KOPT-K1 (cell line): Measurements from ENCODE around the gene KRT13.

ENCODE experiments used
- H3K27ac ChIP-seq: fragments of 200-600 bp; sonication (generic); 2 replicates; pipeline ENCODE4 v1.5.1; 2016; ENCODE audit warnings: antibody characterized with exemption, mild to moderate bottlenecking, low read depth, low read length; ENCODE audit not compliant: poor library complexity, severe bottlenecking
- H3K36me3 ChIP-seq: fragments of 200-600 bp; sonication (generic); 2 replicates; pipeline ENCODE4 v1.5.1; 2017; ENCODE audit warnings: antibody characterized with exemption, mild to moderate bottlenecking, low read length, moderate library complexity; ENCODE audit not compliant: insufficient read depth
- H3K9me3 ChIP-seq: fragments of 200-600 bp; sonication (generic); 2 replicates; pipeline ENCODE4 v1.5.1; 2017; ENCODE audit warnings: antibody characterized with exemption, low read length, mild to moderate bottlenecking; ENCODE audit not compliant: insufficient read depth, poor library complexity, severe bottlenecking

The KRT13 gene

GRCh38 chr17:41542357-41542756, 36.9 kb upstream of the KRT13 start:
- H3K36me3 ChIP-seq = no peaks in the 10 kb centered on the region
- no peaks in the 10 kb centered on the region for H3K9me3 ChIP-seq
- H3K27ac ChIP-seq = no peak overlapping the region

- no peaks in the 10 kb centered on the region for H3K9me3 ChIP-seq
- H3K27ac ChIP-seq = no peak overlapping the region
- no peaks in the 10 kb centered on the region for H3K36me3 ChIP-seq
These were observed 35.7 kb upstream of the KRT13 start for GRCh38 chr17:41540921-41541625.

DNA sequence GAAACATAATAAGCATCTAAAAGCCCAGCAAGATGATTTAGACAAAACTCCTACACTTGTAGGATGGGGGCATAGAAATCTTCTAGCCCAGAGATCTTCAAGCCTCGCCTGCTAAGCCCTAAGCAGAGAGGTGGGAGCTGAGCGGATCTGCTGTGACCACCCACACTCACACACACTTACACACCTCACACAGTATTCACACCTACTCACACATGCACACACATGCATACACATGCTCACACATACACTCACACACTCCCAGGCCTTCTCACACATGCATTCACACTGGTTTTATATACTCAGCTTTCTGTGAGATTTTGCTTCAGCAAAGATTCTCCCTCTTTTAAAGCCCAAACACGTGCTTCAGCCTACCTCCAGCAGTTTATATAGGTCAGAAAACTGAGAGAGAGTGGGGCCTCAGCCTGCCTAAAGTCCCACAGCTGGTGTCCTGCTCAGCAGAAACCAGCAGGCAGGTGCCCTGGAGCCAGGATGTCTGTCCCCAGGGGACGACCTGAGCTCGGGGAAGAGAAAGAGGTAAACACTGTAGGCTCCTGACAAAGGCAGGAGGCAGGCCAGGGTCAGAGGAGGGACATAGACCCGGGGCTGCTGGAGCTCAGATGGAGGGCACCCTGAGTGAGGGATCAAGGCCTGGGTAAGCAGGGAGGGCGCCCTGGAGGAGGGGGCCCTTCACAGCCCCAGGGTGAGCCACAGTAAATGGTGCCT, 34.7 kb upstream of the KRT13 start:
- Histone ChIP-seq H3K36me3 (no peaks in the 10 kb centered on the region), H3K27ac (no peak overlapping the region), H3K9me3 (no peaks in the 10 kb centered on the region)

DNA sequence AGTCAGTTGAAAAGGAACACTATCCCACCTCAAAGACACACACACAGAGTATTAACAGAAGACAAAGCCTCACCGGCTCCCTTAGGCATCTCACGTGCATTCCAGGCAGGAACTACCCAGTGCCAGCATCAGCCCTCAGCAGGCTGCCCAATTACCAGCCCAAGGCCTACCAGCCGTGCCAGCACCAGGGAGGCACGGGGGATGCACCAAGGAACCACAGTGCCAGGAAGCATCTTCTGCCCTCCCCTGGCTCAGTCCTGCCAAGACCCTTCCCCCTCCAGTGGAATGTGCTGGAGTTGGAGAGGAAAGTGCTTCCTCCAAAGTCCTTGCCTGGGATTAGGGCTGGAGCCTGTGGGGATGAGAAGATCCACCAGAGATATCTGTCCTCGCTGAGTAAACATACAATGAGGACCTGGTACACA, 33.7 kb upstream of the KRT13 start:
- Histone ChIP-seq H3K9me3 (no peaks in the 10 kb centered on the region), H3K36me3 (no peaks in the 10 kb centered on the region), H3K27ac (no peak overlapping the region)

DNA sequence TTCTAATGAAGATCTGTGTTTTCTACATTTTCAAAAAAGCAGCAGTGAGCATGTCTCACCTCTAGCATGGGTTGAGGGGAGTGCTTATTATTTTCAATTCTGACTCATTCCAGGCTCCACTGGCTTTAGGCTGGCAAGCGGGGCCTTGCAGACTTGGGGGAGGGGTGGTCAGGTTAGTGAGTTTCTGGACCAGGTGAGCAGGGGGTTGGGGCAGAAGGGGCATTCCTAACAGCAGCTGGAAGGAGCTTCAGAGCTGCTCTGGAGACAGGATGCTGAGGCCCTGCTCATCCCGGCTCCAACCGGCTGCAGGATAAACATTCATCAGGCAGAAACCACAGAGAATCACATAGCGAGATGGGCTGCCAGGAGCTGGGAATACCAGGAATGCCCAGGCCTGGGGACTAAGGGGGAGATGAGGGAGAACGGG, 33.2 kb upstream of the KRT13 start:
- Histone ChIP-seq H3K36me3 (no peaks in the 10 kb centered on the region), H3K9me3 (no peaks in the 10 kb centered on the region), H3K27ac (no peak overlapping the region)

GRCh38 chr17:41537990-41538389, 32.6 kb upstream of the KRT13 start:
- no peaks in the 10 kb centered on the region for H3K9me3 ChIP-seq
- H3K36me3 ChIP-seq = no peaks in the 10 kb centered on the region
- H3K27ac ChIP-seq = no peak overlapping the region

DNA sequence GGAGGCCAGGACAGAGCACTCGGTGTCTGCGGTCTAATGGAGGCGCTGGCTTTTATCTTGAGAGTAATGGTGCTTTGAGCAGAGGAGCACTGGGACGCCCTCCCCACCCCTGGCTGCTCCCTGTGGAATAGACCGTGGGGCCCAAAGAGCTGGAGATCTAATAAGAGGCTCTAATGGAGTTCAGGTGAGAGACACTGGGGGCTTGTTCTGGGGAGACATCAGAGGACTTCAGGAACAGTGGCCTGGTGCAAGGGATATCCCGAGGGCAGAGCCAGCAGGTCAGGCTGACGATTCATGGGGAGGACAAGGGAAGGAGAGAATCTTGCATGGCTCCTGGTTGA, 32.2 kb upstream of the KRT13 start:
- Histone ChIP-seq H3K36me3 (no peaks in the 10 kb centered on the region), H3K27ac (no peak overlapping the region), H3K9me3 (no peaks in the 10 kb centered on the region)

DNA sequence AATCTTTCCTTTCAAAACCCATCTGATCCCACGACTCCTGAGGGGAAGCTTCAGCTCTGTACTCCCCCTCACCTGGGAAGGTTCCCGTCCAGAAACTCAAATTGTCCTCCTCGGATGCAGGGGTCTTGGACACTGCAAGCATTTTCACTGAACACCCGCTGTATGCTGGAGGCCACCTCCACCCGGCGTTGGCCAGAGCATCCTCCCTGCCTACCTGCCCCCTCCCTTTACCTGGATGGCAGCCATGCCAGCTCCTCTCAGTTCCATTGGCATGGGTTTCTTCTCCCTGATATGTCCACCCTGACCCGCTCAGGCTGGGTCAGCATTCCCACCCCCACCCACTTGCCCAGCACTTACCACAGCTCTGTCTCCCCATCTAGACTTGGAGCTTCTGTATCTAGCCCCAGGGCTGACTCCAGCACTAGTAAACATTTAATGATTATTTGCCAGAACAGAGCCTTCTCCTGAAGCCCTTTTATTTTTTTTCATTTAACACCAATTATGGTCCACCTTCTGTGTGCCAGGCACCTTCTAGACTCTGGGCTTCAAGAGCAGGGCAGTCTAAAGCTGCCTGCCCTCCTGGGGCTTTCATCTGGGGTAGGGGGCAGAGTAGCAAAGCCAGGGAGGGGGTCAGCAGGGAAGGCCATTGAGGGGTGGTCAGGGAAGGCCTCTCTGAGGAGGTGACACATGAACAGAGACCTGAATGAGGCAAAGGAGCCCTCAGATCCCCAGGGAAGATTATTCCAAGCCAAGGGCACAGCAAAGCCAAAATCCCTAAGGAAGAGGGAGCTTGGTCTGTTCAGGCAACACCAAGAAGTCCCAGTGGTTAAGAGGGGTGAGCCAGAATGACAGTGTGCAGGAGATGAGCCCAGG, 31.6 kb upstream of the KRT13 start:
- Histone ChIP-seq H3K27ac (no peak overlapping the region), H3K9me3 (no peaks in the 10 kb centered on the region), H3K36me3 (no peaks in the 10 kb centered on the region)

DNA sequence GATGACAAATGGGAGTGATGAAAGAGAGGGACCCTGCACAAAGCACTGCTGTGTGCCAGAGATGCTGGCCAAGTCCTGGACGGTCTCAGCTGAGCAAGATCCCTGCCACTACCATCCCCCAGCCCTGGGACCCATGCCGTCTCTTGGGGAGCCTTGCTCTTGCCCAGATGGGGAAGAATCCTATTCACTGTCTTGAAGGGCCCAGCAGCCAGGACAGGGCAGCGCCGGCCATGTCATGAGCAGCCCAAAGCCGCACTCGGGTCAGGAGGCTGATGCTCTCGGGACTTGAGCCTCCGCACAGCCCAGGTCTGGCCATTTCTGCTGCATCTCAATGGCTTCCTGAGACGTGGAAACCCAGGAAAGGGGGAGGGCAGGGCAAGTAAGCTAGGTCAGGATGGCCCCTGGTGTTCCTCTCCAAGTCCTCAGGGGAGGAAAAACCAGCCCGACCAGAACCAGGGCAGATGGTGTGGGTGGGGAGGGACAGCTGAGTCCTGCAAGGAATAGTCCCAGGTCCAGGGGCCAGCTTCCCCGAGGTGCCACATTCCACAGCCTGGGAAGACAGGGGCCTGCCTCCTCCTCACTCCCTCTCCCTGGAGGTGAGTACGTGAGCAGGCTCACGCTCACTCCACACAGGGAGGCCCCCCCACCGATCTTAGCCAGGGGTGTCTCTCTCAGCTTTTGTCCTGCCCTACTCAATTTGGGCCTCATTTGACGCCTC, 30.5 kb upstream of the KRT13 start:
- no peak overlapping the region for H3K27ac ChIP-seq

GRCh38 chr17:41534899-41535546, 29.6 kb upstream of the KRT13 start:
- H3K36me3 ChIP-seq = no peaks in the 10 kb centered on the region
- H3K9me3 ChIP-seq = no peaks in the 10 kb centered on the region
- H3K27ac ChIP-seq = no peak overlapping the region

More for the DNA sequence above, 30.5 kb upstream of the KRT13 start:
- Histone ChIP-seq H3K9me3 (no peaks in the 10 kb centered on the region), H3K36me3 (no peaks in the 10 kb centered on the region)

DNA sequence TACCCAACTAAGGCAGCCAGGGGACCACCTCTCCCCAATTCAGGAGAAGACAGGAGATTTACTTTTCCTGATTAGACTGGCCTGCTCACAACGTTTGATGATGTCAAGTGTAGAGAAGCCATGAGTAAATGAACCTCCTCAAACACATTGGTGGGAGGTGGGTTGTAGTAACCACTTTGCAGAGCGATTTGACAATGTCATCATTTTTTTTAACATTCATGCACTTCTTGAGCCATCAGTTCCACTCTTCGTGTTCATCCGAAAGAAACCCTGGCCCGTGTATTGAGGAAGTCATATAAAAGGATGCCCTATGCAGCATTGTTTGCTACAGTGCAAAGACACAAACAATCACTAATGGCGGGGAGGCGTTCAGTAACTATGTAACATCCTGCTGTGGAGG, 28.2 kb upstream of the KRT13 start:
- H3K9me3 ChIP-seq = no peaks in the 10 kb centered on the region
- no peaks in the 10 kb centered on the region for H3K36me3 ChIP-seq
- H3K27ac ChIP-seq = no peak overlapping the region

DNA sequence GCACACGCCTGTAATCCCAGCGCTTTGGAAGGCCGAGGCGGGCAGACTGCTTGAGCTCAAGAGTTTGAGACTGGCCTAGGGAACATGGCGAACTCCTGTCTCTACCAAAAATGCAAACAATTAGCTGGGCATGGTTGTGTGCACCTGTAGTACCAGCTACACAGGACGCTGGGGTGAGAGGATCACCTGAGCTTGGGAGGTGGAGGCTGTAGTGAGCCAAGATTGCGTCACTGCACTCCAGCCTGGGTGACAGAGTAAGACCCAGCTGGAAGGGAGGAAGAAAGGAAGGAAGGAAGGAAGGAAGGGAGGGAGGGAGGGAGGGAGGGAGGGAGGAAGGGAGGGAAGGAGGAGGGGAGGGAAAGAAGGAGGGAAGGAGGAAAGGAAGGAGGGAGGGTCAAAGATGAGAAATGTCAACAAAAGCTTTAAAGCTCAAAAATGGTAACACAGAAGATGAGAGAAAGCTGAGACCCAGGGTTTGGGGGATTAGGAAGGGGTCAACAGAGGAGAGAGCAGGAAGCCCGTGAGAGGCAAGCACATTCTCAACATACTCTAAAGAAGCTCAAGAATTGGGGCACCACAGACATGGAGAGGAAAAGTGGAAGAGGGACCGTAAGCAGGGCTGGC, 27.6 kb upstream of the KRT13 start:
- Histone ChIP-seq H3K9me3 (no peaks in the 10 kb centered on the region), H3K27ac (no peak overlapping the region), H3K36me3 (no peaks in the 10 kb centered on the region)

DNA sequence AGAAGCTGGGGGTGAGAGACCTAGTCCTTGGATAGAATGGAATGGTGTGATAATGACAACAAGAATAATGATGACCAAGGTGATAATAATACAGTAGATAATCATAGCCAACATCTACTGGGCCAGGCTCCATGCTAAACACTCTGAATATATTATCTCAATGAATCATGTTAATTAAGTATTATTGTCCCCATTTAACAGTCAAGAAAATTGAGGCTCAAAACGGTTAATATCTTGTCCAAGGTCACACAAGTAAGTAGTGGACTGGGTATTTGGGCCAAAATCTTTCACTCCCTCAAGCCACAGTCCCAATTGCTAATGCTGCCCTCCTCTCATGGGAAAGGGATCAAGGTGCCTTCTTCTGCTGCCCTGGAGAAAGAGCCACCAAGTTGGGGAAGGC, 26.6 kb upstream of the KRT13 start:
- Histone ChIP-seq H3K27ac (no peak overlapping the region), H3K9me3 (no peaks in the 10 kb centered on the region), H3K36me3 (no peaks in the 10 kb centered on the region)
